ENCODE measurements around the gene RAI14.

RAI14 gene

GRCh38 chr5:34854459-34855174 lies 198.5 kb downstream of the RAI14 start:
- DNase-seq (ENCODE audit: low spot score): no peak

GRCh38 chr5:34857161-34857560 lies 201.0 kb downstream of the RAI14 start:
- no peak for DNase-seq (ENCODE audit: low spot score)

- no peak for DNase-seq (ENCODE audit: low spot score)
Observed at GRCh38 chr5:34857894-34858293, 201.8 kb downstream of the RAI14 start.

GRCh38 chr5:34858790-34859189 lies 202.7 kb downstream of the RAI14 start:
- DNase-seq (ENCODE audit: low spot score): no peak

GRCh38 chr5:34859253-34859652 lies 203.1 kb downstream of the RAI14 start:
- DNase-seq (ENCODE audit: low spot score): no peak

GRCh38 chr5:34863946-34864345 lies 207.8 kb downstream of the RAI14 start:
- DNase-seq (ENCODE audit: low spot score): no peak

GRCh38 chr5:34865091-34865490 lies 209.0 kb downstream of the RAI14 start:
- DNase-seq (ENCODE audit: low spot score): no peak

- no peak for DNase-seq (ENCODE audit: low spot score)
Observed at GRCh38 chr5:34866989-34867471, 210.9 kb downstream of the RAI14 start.

GRCh38 chr5:34867660-34868059 lies 211.5 kb downstream of the RAI14 start:
- no peak for DNase-seq (ENCODE audit: low spot score)

GRCh38 chr5:34868791-34869190 lies 212.7 kb downstream of the RAI14 start:
- no peak for DNase-seq (ENCODE audit: low spot score)

- no peak for DNase-seq (ENCODE audit: low spot score)
Observed at GRCh38 chr5:34869256-34869655, 213.1 kb downstream of the RAI14 start.

- DNase-seq (ENCODE audit: low spot score): no peak
Observed at GRCh38 chr5:34870382-34870781, 214.3 kb downstream of the RAI14 start.

GRCh38 chr5:34876275-34876674 lies 220.1 kb downstream of the RAI14 start:
- no peak for DNase-seq (ENCODE audit: low spot score)

GRCh38 chr5:34881246-34881645 lies 225.1 kb downstream of the RAI14 start:
- no peak for DNase-seq (ENCODE audit: low spot score)
